ENCODE measurements around the gene NCKAP5. TPM values are rescaled to one million over a fixed set of nuclear protein-coding genes. Genes with fewer than 3 reads are reported as not detected.

Gene NCKAP5
- total RNA-seq, 1 experiment from 2014 or later: 3.2 TPM

GRCh38 chr2:132790207-132790785 is 778.0 kb downstream of the NCKAP5 start:
- H3K36me3 ChIP-seq (ENCODE audit: low read depth, low read length): no peaks in the 10 kb centered on the region
- H3K9me2 ChIP-seq (replicated peaks; ENCODE audit: low read length): no peaks in the 10 kb centered on the region
- H4K20me1 ChIP-seq (ENCODE audit: low read length): no peaks in the 10 kb centered on the region
- no peak overlapping the region for H3K4me3 ChIP-seq (ENCODE audit: low read length)
- no peak overlapping the region for H3K4me2 ChIP-seq (ENCODE audit: low read length)
- no peaks in the 10 kb centered on the region for H3K9me3 ChIP-seq (ENCODE audit: low read length)
- no peak overlapping the region for H3K27ac ChIP-seq (ENCODE audit: low read length)
- H3K9ac ChIP-seq (ENCODE audit: low read length): no peak overlapping the region
- no TSS peak for BruUV-seq (replicated peaks)
- H3K79me2 ChIP-seq (ENCODE audit: low read length): no peaks in the 10 kb centered on the region
- H3F3A ChIP-seq (ENCODE audit: low read length, unreplicated experiment): no peaks in the 10 kb centered on the region
- intact Hi-C loops (cut with micrococcal nuclease): loop anchor here (10.0 kb wide), 1 partner anchor 375 kb away; no protein-coding TSS in a partner anchor
- CTCF ChIA-PET: no interaction called here
- H2AFZ ChIP-seq (ENCODE audit: low read length): no peak overlapping the region
- H3K4me1 ChIP-seq (ENCODE audit: insufficient read depth, low read length): no peaks in the 10 kb centered on the region
- no peak for ATAC-seq
- DNase-seq: no peak
- POLR2A ChIA-PET (ENCODE audit: unreplicated experiment): no interaction called here
- no peaks in the 10 kb centered on the region for H3K27me3 ChIP-seq (ENCODE audit: low read length)
- TF ChIP-seq, protein P1, sequence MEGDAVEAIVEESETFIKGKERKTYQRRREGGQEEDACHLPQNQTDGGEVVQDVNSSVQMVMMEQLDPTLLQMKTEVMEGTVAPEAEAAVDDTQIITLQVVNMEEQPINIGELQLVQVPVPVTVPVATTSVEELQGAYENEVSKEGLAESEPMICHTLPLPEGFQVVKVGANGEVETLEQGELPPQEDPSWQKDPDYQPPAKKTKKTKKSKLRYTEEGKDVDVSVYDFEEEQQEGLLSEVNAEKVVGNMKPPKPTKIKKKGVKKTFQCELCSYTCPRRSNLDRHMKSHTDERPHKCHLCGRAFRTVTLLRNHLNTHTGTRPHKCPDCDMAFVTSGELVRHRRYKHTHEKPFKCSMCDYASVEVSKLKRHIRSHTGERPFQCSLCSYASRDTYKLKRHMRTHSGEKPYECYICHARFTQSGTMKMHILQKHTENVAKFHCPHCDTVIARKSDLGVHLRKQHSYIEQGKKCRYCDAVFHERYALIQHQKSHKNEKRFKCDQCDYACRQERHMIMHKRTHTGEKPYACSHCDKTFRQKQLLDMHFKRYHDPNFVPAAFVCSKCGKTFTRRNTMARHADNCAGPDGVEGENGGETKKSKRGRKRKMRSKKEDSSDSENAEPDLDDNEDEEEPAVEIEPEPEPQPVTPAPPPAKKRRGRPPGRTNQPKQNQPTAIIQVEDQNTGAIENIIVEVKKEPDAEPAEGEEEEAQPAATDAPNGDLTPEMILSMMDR (conservative IDR thresholded peaks at IDR 0.05; ENCODE audit: low read depth, low read length): no peak
- no peak for TF ChIP-seq EZH2phosphoT487 (IDR thresholded peaks at IDR 0.05; ENCODE audit: borderline replicate concordance, low read length)
- TF ChIP-seq EZH2 (IDR thresholded peaks at IDR 0.05; ENCODE audit: low read length, unreplicated experiment): no peak

DNA sequence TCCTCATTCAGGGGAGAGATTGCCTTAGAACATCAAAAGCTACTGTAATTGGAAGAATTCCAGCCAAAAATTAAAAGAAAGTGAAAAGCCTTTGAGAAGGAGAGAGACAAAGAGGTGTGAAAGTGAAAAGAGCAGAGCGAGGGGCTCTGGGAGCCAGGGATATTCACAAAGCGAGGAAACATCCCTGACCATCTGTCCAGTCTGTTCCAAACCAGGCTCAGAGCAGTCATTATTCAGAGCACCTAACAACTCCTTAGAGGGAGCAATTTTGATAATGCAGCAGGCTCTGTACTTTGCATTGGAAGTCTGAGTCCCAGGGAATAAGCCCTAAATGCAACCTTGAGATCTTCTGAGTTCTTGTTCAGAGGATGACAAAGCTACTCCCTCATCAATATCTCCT is 779.2 kb downstream of the NCKAP5 start:
- no peaks in the 10 kb centered on the region for H3K9me3 ChIP-seq (ENCODE audit: low read length)
- intact Hi-C loops (cut with micrococcal nuclease): no loop called here
- no peak for ATAC-seq
- no peak for DNase-seq
- H3K9me2 ChIP-seq (replicated peaks; ENCODE audit: low read length): no peaks in the 10 kb centered on the region
- TF ChIP-seq EZH2 (IDR thresholded peaks at IDR 0.05; ENCODE audit: low read length, unreplicated experiment) (no peak), EZH2phosphoT487 (IDR thresholded peaks at IDR 0.05; ENCODE audit: borderline replicate concordance, low read length) (no peak)
- TF ChIP-seq, protein P1 (conservative IDR thresholded peaks at IDR 0.05; ENCODE audit: low read depth, low read length): no peak
- no peaks in the 10 kb centered on the region for H3K36me3 ChIP-seq (ENCODE audit: low read depth, low read length)
- no peak overlapping the region for H3K4me3 ChIP-seq (ENCODE audit: low read length)
- no peaks in the 10 kb centered on the region for H3F3A ChIP-seq (ENCODE audit: low read length, unreplicated experiment)
- H3K79me2 ChIP-seq (ENCODE audit: low read length): no peaks in the 10 kb centered on the region
- H2AFZ ChIP-seq (ENCODE audit: low read length): no peak overlapping the region
- H3K4me2 ChIP-seq (ENCODE audit: low read length): no peak overlapping the region
- POLR2A ChIA-PET (ENCODE audit: unreplicated experiment): no interaction called here
- no peak overlapping the region for H3K27ac ChIP-seq (ENCODE audit: low read length)
- no peak overlapping the region for H3K9ac ChIP-seq (ENCODE audit: low read length)
- no peaks in the 10 kb centered on the region for H3K27me3 ChIP-seq (ENCODE audit: low read length)
- CTCF ChIA-PET: no interaction called here
- no peaks in the 10 kb centered on the region for H3K4me1 ChIP-seq (ENCODE audit: insufficient read depth, low read length)
- no peaks in the 10 kb centered on the region for H4K20me1 ChIP-seq (ENCODE audit: low read length)
- BruUV-seq (replicated peaks): no TSS peak

DNA sequence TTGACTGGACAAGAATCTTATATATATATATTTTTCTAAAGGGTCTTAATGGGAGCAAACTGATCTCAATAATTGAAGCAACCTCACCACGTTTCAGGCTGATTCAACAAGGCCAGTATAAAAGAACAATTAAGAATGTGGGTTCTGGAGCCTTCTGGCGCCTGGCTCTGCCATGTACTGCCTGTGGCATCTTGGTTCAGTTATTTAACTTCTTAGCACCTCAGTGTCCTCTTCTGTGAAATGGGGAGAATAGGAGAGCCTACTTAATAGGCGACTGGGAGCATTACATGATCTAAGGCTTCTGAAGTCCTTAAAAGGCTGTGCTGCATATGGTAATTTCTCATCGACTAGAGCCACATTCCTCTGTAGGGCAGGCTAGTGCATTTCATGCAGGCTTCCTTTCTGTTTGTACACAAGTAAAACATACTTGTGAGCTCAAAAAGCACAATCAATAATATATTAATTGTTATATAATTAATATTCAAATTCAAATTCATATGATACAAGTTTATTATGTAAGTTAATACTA is 779.9 kb downstream of the NCKAP5 start:
- TF ChIP-seq EZH2phosphoT487 (IDR thresholded peaks at IDR 0.05; ENCODE audit: borderline replicate concordance, low read length): no peak
- TF ChIP-seq, protein P1 (conservative IDR thresholded peaks at IDR 0.05; ENCODE audit: low read depth, low read length): no peak
- TF ChIP-seq EZH2 (IDR thresholded peaks at IDR 0.05; ENCODE audit: low read length, unreplicated experiment): no peak
- Histone ChIP-seq H3K9me3 (ENCODE audit: low read length) (no peaks in the 10 kb centered on the region), H3K4me3 (ENCODE audit: low read length) (no peak overlapping the region), H3K27ac (ENCODE audit: low read length) (no peak overlapping the region), H3K9ac (ENCODE audit: low read length) (no peak overlapping the region), H3K4me2 (ENCODE audit: low read length) (no peak overlapping the region), H2AFZ (ENCODE audit: low read length) (no peak overlapping the region), H3F3A (ENCODE audit: low read length, unreplicated experiment) (no peaks in the 10 kb centered on the region), H3K9me2 (replicated peaks; ENCODE audit: low read length) (no peaks in the 10 kb centered on the region), H4K20me1 (ENCODE audit: low read length) (no peaks in the 10 kb centered on the region), H3K36me3 (ENCODE audit: low read depth, low read length) (no peaks in the 10 kb centered on the region), H3K4me1 (ENCODE audit: insufficient read depth, low read length) (no peaks in the 10 kb centered on the region), H3K79me2 (ENCODE audit: low read length) (no peaks in the 10 kb centered on the region), H3K27me3 (ENCODE audit: low read length) (no peaks in the 10 kb centered on the region)
- ATAC-seq: no peak
- CTCF ChIA-PET: no interaction called here
- POLR2A ChIA-PET (ENCODE audit: unreplicated experiment): no interaction called here
- intact Hi-C loops (cut with micrococcal nuclease): no loop called here
- BruUV-seq (replicated peaks): no TSS peak
- DNase-seq: no peak

All from PC-3 (cell line).